Measurements from ENCODE around the gene DOK7. TPM values are rescaled to one million over a fixed set of nuclear protein-coding genes. Genes with fewer than 3 reads are reported as not detected.
A peak's percentile ranks its signal among the peaks of the same experiment; 100 is the strongest.

DOK7 gene
- total and polyA plus RNA-seq, 2 donors (not counting 1 experiment from before 2014, with no cell fraction given): 0.17 TPM; not detected in 1

GRCh38 chr4:3514806-3515501 is 51.8 kb downstream of the DOK7 start:
- Histone ChIP-seq H3K9me3 (ENCODE audit: control insufficient read depth, insufficient read depth, low read depth, low read length) (no peaks in the 10 kb centered on the region), H4K20me1 (ENCODE audit: control insufficient read depth, extremely low read depth, insufficient read depth, low read length) (no peaks in the 10 kb centered on the region), H3K27me3 (ENCODE audit: control insufficient read depth, insufficient read depth, low read length) (no peaks in the 10 kb centered on the region), H2AFZ (ENCODE audit: low read length) (no peak overlapping the region), H3K4me2 (ENCODE audit: extremely low read depth, insufficient read depth, low read length) (no peak overlapping the region), H3K4me1 (ENCODE audit: control insufficient read depth, extremely low read depth, insufficient read depth, low read length) (no peaks in the 10 kb centered on the region), H3K79me2 (ENCODE audit: control insufficient read depth, insufficient read depth, low read length) (no peaks in the 10 kb centered on the region), H3K9ac (ENCODE audit: insufficient read depth, low read length) (no peak overlapping the region), H3K27ac (ENCODE audit: insufficient read depth, low read length) (no peak overlapping the region), H3K4me3 (replicated peaks in 1 of 4; ENCODE audit: control extremely low read depth in 1 of 4, insufficient read depth in 1 of 4, low read depth in 3 of 4, low read length in 4 of 4) (no peak overlapping the region), H3K36me3 (ENCODE audit: control insufficient read depth, insufficient read depth, low read length) (peaks cover 36% of the 10 kb centered on the region)
- no peak for TF ChIP-seq EZH2 (IDR thresholded peaks at IDR 0.05; ENCODE audit: low read length, missing control alignments)
- TF ChIP-seq CTCF (conservative IDR thresholded peaks at IDR 0.05 in 1 of 2, IDR thresholded peaks at IDR 0.05 in 1 of 2; ENCODE audit: low read depth in 1 of 2, low read length in 2 of 2): peak in 1 of 2 donors; percentile 19
- no peak for DNase-seq (ENCODE audit: low read depth in 2 of 2)

GRCh38 chr4:3515646-3516045 is 52.5 kb downstream of the DOK7 start:
- Histone ChIP-seq H3K4me3 (replicated peaks in 1 of 4; ENCODE audit: control extremely low read depth in 1 of 4, insufficient read depth in 1 of 4, low read depth in 3 of 4, low read length in 4 of 4) (no peak overlapping the region), H3K9ac (ENCODE audit: insufficient read depth, low read length) (no peak overlapping the region), H3K4me1 (ENCODE audit: control insufficient read depth, extremely low read depth, insufficient read depth, low read length) (no peaks in the 10 kb centered on the region), H3K36me3 (ENCODE audit: control insufficient read depth, insufficient read depth, low read length) (peaks cover 36% of the 10 kb centered on the region), H3K27ac (ENCODE audit: insufficient read depth, low read length) (no peak overlapping the region), H3K9me3 (ENCODE audit: control insufficient read depth, insufficient read depth, low read depth, low read length) (no peaks in the 10 kb centered on the region), H3K27me3 (ENCODE audit: control insufficient read depth, insufficient read depth, low read length) (no peaks in the 10 kb centered on the region), H3K4me2 (ENCODE audit: extremely low read depth, insufficient read depth, low read length) (no peak overlapping the region), H3K79me2 (ENCODE audit: control insufficient read depth, insufficient read depth, low read length) (no peaks in the 10 kb centered on the region), H4K20me1 (ENCODE audit: control insufficient read depth, extremely low read depth, insufficient read depth, low read length) (no peaks in the 10 kb centered on the region), H2AFZ (ENCODE audit: low read length) (no peak overlapping the region)
- TF ChIP-seq CTCF (conservative IDR thresholded peaks at IDR 0.05 in 1 of 2, IDR thresholded peaks at IDR 0.05 in 1 of 2; ENCODE audit: low read depth in 1 of 2, low read length in 2 of 2) (no peak), EZH2 (IDR thresholded peaks at IDR 0.05; ENCODE audit: low read length, missing control alignments) (no peak)
- DNase-seq (ENCODE audit: low read depth in 2 of 2): no peak

- Histone ChIP-seq H3K4me3 (replicated peaks in 1 of 4; ENCODE audit: control extremely low read depth in 1 of 4, insufficient read depth in 1 of 4, low read depth in 3 of 4, low read length in 4 of 4) (no peak overlapping the region), H3K36me3 (ENCODE audit: control insufficient read depth, insufficient read depth, low read length) (peaks cover 36% of the 10 kb centered on the region), H4K20me1 (ENCODE audit: control insufficient read depth, extremely low read depth, insufficient read depth, low read length) (no peaks in the 10 kb centered on the region), H3K27ac (ENCODE audit: insufficient read depth, low read length) (no peak overlapping the region), H3K4me1 (ENCODE audit: control insufficient read depth, extremely low read depth, insufficient read depth, low read length) (no peaks in the 10 kb centered on the region), H3K27me3 (ENCODE audit: control insufficient read depth, insufficient read depth, low read length) (no peaks in the 10 kb centered on the region), H3K79me2 (ENCODE audit: control insufficient read depth, insufficient read depth, low read length) (no peaks in the 10 kb centered on the region), H3K9ac (ENCODE audit: insufficient read depth, low read length) (no peak overlapping the region), H3K4me2 (ENCODE audit: extremely low read depth, insufficient read depth, low read length) (no peak overlapping the region), H3K9me3 (ENCODE audit: control insufficient read depth, insufficient read depth, low read depth, low read length) (no peaks in the 10 kb centered on the region), H2AFZ (ENCODE audit: low read length) (no peak overlapping the region)
- TF ChIP-seq EZH2 (IDR thresholded peaks at IDR 0.05; ENCODE audit: low read length, missing control alignments) (no peak), CTCF (conservative IDR thresholded peaks at IDR 0.05 in 1 of 2, IDR thresholded peaks at IDR 0.05 in 1 of 2; ENCODE audit: low read depth in 1 of 2, low read length in 2 of 2) (no peak)
- DNase-seq (ENCODE audit: low read depth in 2 of 2): no peak
These were observed 53.1 kb downstream of the DOK7 start for GRCh38 chr4:3516061-3516835.

Measured in fibroblast of lung (primary cell).